Measurements from ENCODE around the gene MED7.
A peak's percentile ranks its signal among the peaks of the same experiment; 100 is the strongest.
"Not testable (repeated sequence)": the region's sequence is repeated elsewhere in the genome, so short reads cannot be mapped to it uniquely, and the experiment has no call there.

The MED7 gene, protein sequence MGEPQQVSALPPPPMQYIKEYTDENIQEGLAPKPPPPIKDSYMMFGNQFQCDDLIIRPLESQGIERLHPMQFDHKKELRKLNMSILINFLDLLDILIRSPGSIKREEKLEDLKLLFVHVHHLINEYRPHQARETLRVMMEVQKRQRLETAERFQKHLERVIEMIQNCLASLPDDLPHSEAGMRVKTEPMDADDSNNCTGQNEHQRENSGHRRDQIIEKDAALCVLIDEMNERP

DNA sequence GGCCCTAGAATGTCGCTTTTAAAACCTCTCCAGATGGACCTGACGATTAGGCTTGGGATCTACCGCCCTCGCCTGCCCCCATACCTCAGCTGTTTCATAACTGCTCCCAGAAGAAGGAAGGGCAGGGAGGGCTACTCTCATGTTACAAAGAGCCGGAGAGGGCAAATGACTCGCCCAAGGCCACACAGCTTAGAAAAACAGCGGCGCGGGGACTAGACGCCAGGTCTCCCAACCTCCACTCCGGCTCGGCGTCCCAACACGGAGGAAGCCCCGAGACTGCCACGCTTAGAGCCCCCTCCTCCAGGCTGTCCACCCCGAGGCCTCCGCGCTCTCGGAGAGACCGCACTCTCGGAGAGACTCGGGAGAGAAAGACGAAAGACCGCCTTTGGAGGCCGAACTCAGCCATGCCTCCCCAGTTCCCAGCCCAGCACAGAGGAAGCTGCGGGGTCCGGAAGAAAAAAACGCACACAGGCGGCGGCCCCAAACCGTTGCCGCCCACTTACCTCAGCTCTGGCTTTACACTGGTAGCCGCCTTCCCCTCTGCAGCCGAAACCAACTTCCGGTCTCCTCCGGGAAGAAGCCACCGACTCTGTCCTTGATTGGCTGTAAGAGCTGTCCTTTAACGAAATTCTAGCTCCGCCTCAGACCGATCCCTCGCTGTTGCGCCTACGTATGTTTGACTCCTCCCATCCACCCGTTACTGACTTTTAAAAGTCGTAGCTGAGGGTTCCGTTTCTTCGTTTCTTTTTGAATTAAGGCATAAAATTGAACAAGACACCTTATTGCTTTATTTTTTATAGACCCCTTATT lies at the start of gene MED7:
Gene MED7, minus strand, starts transcription at position 549 of the 810 bp plus-strand sequence. CDS start 3,434 bp downstream, outside the sequence.
- DNase-seq, result peak; percentile 91

DNA sequence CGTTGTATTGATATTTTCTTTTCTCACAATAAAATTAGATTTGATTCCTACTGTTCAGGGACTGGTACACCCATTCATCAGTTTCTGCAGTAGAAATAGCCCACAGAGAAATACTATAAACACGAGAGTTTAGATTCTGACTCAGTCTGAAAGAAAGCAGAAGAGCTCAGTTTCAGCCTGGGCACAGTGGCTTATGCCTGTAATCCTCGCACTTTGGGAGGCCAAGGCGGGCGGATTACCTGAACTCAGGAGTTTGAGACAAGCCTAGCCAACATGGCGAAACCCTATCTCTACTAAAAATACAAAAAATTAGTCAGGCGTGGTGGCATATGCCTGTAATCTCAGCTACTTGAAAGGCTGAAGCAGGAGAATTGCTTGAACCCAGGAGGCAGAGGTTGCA lies 46.6 kb upstream of the MED7 start:
- DNase-seq, result no peak

DNA sequence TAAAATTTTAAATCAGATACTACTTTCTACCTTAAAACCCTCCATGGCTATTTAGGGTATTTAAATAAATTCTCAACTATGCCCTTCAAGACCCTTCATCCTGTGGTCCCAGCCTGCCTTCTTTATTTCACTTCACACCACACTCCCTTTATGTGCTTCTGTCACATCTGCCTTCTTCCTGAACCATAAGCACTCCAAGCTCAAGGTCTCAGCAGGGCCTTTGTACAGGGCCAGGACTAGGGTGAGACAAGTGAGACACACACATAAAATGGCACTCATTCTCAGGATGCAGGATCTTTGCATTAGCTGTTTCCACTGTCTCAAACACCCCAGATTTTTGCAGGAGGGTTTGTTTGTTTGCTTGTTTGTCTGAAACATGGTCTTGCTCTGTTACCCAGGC lies 45.6 kb upstream of the MED7 start:
- no peak for DNase-seq

DNA sequence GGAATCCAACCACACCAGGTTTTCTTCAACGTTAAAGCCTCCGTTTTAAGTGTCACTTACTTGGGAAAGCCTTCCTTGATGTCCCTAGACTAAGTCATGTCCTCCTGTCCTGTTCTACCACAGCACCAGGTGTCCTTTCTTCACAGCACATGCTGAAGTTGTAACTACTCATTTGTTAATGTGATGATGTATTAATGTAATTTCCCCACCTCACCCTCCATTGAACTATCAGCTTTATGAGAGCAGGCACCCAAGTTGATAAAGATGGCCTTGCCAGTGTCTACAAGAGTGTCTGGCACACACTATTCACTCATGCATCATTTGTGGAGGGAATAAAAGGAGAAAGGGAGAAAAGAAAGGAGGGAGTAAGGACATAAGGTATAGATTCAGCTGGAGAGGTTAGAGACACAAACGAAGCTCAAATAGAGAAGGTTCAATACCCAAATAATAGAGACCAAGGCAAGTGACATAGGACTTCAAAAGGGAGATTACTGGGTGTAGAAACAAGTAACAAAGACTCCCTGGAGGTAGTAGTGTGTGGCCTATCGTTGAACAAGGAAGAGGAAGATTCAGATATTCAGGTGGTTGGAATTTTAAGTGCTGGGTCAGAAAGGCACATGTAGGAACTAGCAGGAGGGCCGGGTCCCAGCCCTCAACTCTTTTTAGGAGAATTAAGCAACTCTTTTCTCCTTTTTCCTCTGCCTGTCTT lies 44.5 kb upstream of the MED7 start:
- DNase-seq, result no peak

DNA sequence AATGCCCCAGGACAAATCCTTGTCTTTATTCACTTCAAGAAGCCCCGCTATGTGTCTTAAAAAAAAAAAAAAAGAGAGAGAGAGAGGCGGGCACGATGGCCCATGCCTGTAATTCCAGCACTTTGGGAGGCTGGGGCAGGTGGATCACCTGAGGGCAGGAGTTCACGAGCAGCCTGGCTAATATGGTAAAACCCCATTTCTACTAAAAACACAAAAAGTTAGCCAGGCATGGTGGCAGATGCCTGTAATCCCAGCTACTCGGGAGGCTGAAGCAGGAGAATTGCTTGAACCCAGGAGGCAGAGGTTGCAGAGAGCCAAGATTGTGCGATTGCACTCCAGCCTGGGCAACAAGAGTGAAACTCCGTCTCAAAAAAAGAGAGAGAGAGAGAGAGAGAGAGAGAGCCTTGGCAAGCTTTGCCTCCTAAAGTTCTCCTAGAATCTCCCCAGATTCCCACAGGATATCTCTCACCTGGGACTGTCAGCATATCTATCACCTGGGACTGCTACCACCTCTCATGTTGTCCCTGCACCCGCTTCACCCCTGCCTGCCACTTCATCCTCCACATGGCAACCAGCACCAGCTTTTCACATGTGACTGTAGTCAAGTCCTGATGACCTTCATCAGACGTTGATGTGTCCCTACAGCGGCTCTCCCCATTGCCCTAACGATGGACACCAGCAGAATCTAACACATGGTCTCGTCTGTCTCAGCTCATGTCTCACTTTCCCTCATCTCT lies 43.8 kb upstream of the MED7 start:
- no peak for DNase-seq

DNA sequence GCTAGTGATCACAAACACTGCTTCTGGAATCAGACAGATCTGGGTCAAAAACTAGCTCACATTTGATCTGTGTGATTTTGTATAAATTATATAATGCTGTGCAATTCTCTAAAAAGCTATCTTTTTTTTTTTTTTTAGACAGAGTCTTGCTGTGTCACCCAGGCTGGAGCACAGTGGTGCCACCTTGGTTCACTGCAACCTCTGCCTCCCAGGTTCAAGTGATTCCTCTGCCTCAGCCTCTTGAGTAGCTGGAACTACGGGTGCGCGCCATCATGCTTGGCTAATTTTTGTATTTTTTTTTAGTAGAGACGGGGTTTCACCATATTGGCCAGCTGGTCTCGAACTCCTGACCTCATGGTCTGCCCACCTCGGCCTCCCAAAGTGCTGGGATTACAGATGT lies 42.5 kb upstream of the MED7 start:
- DNase-seq, result not testable (repeated sequence)

DNA sequence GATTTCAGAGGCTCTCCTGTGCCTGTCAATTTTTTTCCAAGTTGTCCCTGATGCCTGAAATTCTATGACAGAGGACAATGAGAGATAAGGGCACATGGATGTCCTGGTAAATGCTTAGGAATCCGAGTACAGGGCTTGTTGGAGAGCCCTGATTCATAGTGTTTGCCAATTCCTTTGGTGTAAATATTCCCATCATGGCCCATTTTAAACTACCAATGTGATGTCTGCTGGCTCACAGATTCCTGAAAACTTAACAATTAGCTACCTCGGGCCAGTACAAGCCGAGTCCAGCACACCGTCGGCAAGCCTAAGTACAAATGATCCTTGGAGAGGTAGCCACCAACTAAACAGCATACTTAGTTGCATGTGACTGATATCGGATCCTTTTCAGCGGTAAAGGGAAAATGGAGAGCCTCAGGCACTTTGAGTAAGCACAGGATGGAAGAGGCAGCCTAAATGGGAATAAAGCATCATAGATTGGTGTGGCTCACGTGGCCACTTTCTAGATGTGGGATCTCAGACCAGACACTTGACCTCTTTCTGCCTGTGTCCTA lies 41.5 kb upstream of the MED7 start:
- no peak for DNase-seq

DNA sequence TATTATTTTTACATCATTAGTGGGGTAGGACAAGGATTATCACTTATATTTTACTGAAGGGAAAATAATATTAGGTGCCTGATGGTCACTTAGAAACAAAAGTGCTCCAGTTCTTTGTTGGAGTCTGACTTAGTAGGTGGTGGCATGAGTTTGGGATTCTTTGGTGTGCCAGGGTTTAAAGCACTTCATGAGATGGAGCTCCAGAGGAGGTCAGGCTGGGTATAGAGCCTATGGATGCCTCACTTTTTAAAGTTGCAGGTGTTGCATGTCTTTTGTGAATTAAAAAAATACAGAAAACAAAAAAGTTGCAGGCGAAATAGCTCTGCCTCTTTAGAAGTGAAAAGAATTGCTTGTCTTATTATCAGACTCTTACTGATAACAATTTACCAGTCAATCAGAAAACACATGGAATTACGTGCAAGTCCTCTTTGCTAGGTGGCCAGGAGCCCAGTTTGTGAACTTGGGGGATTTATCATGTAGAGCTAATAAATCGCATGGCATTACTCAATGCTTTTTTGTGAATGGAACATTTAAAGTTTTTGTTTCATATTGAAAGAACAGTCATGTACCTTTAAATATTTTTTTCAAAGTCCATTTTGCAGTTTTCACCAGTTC lies 39.6 kb upstream of the MED7 start:
- no peak for DNase-seq

DNA sequence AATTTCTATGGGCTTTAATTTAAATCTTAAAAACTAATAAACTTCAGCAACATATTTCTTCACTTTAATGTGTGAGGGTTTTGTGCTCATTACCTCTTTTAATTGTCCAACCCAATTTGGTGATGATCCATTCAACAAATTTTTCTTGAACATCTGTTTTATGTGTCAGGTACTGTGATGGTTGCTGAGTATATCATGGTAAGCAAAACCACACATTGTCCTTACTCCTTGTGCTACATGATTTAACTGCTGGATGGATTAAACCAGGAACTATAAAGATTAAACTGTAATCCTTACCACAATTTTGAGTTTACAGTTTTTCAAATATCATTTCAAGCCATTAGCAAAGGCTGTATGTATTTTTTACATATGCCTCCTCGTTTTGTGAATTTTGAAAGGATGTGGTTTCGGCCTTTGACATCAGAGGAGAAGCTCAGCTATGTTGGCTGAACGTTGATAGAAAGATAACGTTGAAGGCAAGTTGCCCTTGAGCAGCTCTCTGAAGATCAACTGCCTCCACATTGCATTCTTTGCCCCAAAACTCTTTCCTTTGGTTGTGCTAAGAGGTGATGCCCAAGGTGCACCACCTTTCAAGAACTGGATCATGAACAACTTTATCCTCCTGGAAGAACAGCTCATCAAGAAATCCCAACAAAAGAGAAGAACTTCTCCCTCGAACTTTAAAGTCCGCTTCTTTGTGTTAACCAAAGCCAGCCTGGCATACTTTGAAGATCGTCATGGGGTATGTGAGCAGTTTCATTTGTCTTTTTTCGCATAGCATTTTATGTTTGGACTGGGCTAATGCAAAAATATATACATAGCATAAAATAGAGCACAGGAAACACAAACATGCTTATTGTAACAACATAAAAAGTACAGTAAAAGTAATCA lies 38.0 kb upstream of the MED7 start, which contains the start of gene ITK:
Gene ITK, plus strand, starts transcription at position 467 of the 891 bp plus-strand sequence. Its CDS starts 138 bp downstream, at position 605.
- DNase-seq, result no peak

DNA sequence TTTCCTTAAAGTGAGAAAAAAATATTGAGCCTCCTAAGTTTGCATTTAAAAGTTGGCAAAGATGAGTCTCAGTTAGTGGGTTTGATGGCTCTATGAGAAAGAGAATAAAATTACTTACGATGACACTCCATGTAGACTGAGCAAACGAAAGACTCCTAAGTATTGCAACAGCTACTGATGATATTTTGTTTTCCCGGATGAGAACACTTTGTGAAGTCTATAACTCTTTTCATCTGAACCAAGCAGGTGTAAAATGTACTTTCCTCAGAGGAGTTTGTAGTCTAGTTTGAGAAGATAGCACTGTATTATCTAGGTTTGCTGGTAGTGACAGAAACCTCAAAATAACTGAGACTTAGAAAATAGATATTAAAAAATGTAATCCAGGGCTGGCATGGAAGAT lies 36.3 kb upstream of the MED7 start:
- no peak for DNase-seq

DNA sequence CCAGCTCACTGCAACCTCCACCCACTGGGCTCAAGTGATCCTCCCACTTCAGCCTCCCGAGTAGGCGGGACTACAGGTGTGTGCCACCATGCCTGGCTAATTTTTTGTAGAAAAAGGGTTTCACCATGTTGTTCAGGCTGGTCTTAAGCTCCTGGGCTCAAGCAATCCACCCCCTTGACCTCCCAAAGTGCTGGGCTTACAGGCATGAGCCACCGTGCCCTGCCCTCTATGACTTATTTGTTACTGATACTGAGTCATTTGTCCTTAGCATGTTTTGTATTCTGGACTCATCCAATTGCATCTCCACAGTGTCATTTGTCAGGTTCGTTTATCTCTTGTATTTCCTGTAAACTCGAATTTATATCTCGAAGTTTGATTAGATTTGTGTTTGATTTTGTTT lies 35.3 kb upstream of the MED7 start:
- no peak for DNase-seq

DNA sequence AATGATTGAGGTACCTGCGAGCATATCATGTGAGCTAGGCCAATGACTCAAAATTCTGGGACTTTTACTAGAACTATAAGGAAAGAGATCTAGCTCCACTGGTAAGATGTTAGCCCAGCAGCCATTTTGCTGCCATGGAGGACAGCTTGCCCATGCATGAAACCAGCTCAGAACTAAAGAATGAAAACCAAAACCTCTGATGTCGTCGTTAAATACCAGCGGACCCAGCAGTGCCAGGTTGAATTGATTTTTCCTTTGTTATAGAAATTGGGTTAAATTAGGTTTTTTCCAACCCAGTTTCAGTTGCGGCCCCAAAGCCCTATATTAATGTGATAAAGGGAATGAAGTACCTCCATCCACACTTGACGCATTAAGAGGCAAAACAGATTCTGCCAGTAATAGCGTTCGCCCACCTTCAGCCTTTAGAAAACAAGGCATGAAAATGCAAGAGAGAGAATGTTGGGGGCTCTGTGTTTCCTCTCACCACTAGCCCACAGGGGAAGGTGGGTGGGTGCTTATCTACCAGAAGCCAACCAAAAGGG lies 32.5 kb upstream of the MED7 start:
- no peak for DNase-seq

DNA sequence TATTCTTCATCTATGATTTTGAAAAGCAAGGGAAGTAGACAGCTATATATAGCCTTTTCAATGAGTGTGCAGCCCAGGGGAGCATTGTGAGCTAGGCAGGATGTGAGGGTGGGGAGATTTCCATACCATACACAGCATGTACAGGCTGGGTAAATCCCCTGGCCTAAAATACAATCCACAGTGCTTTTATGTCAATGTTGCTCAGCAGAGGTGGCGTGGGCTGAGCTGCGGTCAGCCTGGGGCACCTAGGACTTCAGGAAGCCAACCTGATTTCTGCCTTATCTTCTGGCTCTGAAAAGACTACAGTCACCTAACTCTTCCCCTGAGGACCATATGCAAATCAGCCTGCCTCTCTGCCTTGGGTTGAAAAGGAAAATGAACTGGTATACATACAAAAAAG lies 29.7 kb upstream of the MED7 start:
- DNase-seq, result no peak

DNA sequence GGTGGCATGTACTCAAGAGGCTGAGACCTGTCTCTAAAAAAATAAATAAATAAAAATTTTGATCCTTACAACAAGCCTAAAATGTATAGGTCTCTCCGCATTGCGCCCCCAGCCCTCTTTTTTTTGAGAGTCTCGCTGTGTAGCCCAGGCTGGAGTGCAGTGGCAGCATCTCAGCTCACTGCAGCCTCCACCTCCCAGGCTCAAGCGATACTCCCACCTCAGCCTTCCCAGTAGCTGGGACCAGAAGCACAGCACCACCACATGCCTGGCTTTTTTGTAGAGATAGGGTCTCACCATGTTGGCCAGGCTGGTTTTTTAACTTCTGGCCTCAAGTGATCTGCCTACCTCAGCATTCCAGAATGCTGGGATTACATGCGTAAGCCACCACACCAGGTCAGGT lies 25.6 kb upstream of the MED7 start:
- DNase-seq, result no peak

DNA sequence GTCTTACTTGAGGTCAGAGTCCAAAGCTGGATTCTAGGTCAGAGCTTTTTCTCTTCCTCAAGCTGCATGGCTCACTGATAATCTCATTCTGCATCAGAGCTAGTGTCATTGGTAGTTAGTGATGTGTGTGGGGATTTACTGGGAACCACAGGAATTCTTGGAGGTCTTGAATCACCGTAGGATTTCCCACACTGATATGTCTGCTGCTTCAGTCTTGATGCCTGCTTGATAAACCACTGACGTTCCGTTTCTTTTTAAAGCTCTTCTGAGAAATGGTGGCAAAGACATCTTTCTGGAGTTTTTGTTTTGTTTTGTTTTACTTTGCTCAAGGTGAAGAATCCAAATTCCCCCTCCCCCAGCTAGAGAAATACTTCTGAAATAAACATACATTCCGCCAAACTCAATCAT lies 24.6 kb upstream of the MED7 start:
- no peak for DNase-seq

DNA sequence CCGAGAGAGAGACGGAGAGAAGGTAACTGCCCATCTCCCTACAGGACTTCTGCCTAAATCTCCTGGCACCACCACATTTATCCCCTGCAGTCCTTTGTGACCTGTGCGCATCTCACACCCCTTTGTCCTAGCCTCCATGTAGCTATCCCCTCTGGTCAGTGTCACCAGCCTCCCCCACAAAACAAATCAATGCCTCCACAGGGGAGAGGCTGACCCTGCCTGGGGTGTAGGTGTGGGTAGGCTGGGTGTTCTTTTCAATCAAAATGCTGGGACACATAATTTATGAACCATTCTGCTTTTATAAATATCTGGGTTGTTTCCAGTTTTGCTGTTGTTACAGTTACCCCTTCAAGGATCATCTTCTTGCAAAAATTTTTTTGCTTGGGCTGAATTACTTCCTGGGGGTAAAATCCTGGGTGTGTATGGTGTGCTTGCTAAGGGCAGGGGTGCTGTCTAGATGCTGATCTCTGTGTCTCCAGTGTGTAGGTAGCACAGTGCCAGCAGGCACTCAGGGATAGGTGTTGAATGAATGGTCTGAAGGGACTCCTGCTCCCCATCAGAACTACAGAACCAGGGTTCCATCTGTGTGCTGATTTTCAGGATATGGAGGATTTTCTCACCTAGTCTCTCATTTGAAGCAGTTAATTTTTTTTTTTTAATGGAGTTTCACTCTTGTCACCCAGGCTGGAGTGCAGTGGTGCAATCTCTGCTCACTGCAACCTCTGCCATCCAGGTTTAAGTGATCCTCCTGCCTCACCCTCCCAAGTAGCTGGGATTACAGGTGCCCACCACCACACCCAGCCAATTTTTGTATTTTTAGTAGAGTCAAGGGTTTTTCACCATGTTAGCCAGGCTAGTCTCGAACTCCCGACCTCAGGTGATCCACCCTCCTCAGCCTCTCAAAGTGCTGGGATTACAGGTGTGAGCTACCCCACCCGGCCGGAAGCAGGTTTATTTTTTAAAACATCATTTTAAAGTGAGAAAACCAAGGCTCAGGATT lies 23.8 kb upstream of the MED7 start, which contains the start of gene GARIN3:
Gene GARIN3, minus strand, starts transcription at position 51 of the 1,000 bp plus-strand sequence. CDS start 96 bp downstream, outside the sequence.
- no peak for DNase-seq

DNA sequence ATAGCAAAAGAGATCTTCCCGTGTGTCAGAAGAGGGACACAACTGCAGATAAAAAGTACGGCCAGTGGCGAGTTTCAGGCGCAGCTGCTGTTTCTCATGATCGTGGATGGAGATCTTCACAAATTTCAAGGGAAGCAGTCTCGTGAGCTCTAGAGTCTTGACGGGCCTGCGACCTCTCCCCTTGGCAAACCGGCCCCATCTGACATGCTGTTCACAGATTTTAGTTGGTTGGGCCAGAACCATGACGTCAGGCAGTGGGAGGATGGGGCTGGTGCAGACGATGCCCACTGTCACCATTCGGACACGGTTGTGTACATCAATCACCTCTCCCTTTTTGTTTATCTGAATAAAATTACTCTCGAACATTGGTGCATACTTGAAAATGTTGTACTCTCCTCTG lies 23.0 kb upstream of the MED7 start:
- no peak for DNase-seq

DNA sequence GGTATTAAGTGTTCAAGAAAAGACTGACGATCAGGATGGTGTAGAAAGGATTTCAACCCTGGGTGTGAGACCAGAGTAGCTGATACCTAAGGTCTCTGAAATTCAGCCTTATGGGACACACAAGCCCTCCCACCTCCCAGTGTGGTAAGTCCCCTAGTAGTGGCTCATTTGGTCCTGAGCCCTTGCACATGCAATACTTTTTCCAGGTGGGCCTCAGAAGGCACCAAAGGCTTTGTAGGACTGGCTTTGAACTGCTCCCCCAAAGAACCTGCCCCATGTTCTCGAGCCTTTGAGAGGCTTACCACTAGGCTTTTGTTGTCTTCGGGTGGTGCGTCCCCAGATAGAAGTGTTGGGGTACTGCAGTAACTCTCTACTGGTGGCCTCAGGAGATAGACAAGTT lies 22.6 kb upstream of the MED7 start:
- no peak for DNase-seq

DNA sequence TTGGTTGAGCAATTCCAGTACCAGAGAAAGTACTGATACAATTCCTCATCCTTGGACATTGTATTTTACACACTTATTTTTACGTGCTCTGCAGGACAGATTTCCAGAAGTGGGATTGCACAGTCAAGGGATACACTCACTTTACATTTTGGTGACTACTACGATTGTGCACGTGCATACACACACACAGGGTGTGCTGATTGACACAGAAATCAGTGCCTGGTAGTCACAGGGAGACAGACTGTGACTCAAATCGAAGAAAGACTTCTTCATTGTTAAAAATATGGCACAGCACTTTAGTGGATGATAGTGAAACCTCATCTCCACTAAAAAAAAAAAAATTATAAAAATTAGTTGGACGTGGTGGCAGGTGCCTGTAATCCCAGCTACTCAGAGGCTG lies 21.9 kb upstream of the MED7 start:
- no peak for DNase-seq

Data from NCI-H1436 treated with DMSO at 0.1 percent for 48 hours (cell line).